WTC11 (cell line): ENCODE measurements around the gene CDC37L1.

ENCODE experiments used
- CREB1 ChIP-seq: sonication (generic); formaldehyde crosslinking; IDR thresholded peaks from 2 replicates; pipeline ENCODE4 v1.8.0; 2023; ENCODE audit warnings: mild to moderate bottlenecking, missing genetic modification reagents
- FOXK1 ChIP-seq: sonication (generic); formaldehyde crosslinking; IDR thresholded peaks from 2 replicates; pipeline ENCODE4 v1.8.0; 2022; ENCODE audit warnings: mild to moderate bottlenecking, moderate library complexity, missing genetic modification reagents
- MXD4 ChIP-seq: fragments of 250-450 bp; sonication (Bioruptor Pico); IDR thresholded peaks from 2 replicates; pipeline ENCODE4 v1.8.0; 2021; ENCODE audit warnings: mild to moderate bottlenecking, moderate library complexity, borderline replicate concordance
- NFYB ChIP-seq: sonication (generic); formaldehyde crosslinking; conservative IDR thresholded peaks from 2 replicates; pipeline ENCODE4 v1.8.0; 2022; ENCODE audit warnings: low read depth, missing genetic modification reagents
- NR1H2 ChIP-seq: sonication (generic); formaldehyde crosslinking; IDR thresholded peaks from 2 replicates; pipeline ENCODE4 v1.9.0; 2021; ENCODE audit warnings: mild to moderate bottlenecking, moderate library complexity, missing genetic modification reagents
- SP1 ChIP-seq: sonication (generic); formaldehyde crosslinking; conservative IDR thresholded peaks from 2 replicates; pipeline ENCODE4 v1.8.1; 2022; ENCODE audit warnings: missing genetic modification reagents
- TCF7 ChIP-seq: sonication (generic); formaldehyde crosslinking; IDR thresholded peaks from 2 replicates; pipeline ENCODE4 v1.8.0; 2022; ENCODE audit warnings: mild to moderate bottlenecking, low read depth, missing genetic modification reagents, moderate library complexity
- TF ChIP-seq, protein P1 (sequence below): fragments of 200-600 bp; IDR thresholded peaks from 2 replicates; pipeline ENCODE4 v1.8.0; 2022; ENCODE audit warnings: antibody characterized with exemption
- TF ChIP-seq, protein P2 (sequence below): sonication (generic); formaldehyde crosslinking; IDR thresholded peaks from 2 replicates; pipeline ENCODE4 v1.8.0; 2022; ENCODE audit warnings: mild to moderate bottlenecking, missing genetic modification reagents
- TF ChIP-seq, protein P3 (sequence below): sonication (generic); formaldehyde crosslinking; IDR thresholded peaks from 2 replicates; pipeline ENCODE4 v1.8.1; 2022; ENCODE audit warnings: mild to moderate bottlenecking, moderate library complexity, missing genetic modification reagents
- TF ChIP-seq, protein P4 (sequence below): sonication (generic); formaldehyde crosslinking; IDR thresholded peaks from 2 replicates; pipeline ENCODE4 v1.8.0; 2022; ENCODE audit warnings: mild to moderate bottlenecking, missing genetic modification reagents

- TF ChIP-seq, protein P1, sequence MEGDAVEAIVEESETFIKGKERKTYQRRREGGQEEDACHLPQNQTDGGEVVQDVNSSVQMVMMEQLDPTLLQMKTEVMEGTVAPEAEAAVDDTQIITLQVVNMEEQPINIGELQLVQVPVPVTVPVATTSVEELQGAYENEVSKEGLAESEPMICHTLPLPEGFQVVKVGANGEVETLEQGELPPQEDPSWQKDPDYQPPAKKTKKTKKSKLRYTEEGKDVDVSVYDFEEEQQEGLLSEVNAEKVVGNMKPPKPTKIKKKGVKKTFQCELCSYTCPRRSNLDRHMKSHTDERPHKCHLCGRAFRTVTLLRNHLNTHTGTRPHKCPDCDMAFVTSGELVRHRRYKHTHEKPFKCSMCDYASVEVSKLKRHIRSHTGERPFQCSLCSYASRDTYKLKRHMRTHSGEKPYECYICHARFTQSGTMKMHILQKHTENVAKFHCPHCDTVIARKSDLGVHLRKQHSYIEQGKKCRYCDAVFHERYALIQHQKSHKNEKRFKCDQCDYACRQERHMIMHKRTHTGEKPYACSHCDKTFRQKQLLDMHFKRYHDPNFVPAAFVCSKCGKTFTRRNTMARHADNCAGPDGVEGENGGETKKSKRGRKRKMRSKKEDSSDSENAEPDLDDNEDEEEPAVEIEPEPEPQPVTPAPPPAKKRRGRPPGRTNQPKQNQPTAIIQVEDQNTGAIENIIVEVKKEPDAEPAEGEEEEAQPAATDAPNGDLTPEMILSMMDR = no peak
- TF ChIP-seq TCF7 (CRISPR knock-in tag) = no peak; the same call in 1 of the 2 replicates
- peak; percentile 83 for TF ChIP-seq FOXK1 (CRISPR knock-in tag)
- TF ChIP-seq, protein P2, sequence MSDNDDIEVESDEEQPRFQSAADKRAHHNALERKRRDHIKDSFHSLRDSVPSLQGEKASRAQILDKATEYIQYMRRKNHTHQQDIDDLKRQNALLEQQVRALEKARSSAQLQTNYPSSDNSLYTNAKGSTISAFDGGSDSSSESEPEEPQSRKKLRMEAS (CRISPR knock-in tag) = peak; percentile 36; the same call in 1 of the 2 replicates
- TF ChIP-seq CREB1 (CRISPR knock-in tag) = no peak
- no peak for TF ChIP-seq NFYB (CRISPR knock-in tag)
- TF ChIP-seq NR1H2 = no peak
- TF ChIP-seq, protein P3, sequence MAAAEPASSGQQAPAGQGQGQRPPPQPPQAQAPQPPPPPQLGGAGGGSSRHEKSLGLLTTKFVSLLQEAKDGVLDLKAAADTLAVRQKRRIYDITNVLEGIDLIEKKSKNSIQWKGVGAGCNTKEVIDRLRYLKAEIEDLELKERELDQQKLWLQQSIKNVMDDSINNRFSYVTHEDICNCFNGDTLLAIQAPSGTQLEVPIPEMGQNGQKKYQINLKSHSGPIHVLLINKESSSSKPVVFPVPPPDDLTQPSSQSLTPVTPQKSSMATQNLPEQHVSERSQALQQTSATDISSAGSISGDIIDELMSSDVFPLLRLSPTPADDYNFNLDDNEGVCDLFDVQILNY (CRISPR knock-in tag) = peak; percentile 94
- TF ChIP-seq MXD4 = no peak
- peak; percentile 84 for TF ChIP-seq SP1 (CRISPR knock-in tag)
- TF ChIP-seq, protein P4, sequence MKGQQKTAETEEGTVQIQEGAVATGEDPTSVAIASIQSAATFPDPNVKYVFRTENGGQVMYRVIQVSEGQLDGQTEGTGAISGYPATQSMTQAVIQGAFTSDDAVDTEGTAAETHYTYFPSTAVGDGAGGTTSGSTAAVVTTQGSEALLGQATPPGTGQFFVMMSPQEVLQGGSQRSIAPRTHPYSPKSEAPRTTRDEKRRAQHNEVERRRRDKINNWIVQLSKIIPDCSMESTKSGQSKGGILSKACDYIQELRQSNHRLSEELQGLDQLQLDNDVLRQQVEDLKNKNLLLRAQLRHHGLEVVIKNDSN (CRISPR knock-in tag) = 0 out of 2 replicates have a peak, but pooled peaks have one; percentile 29
Measured at GRCh38 chr9:4740638-4741364, 61.4 kb downstream of the CDC37L1 start, which contains the start of gene AK3.
